H9 (cell line): Measurements from ENCODE around the gene SPINT2. TPM values are rescaled to one million over a fixed set of nuclear protein-coding genes. Genes with fewer than 3 reads are reported as not detected.

Source experiments
- DNase-seq: peaks from one replicate; pipeline ENCODE4 v3.0.0-alpha.2; 2017
- H2AFZ ChIP-seq: one replicate; pipeline ENCODE4 v1.6.1; 2013; ENCODE audit warnings: mild to moderate bottlenecking, low read length, control low read depth, moderate library complexity
- H2AK5ac ChIP-seq: 2 replicates; pipeline ENCODE4 v1.6.1; 2013; ENCODE audit warnings: low read length, control low read depth, mixed read lengths; ENCODE audit not compliant: insufficient read length
- H2BK120ac ChIP-seq: one replicate; pipeline ENCODE4 v1.6.1; 2013; ENCODE audit warnings: low read depth, mild to moderate bottlenecking, low read length, control low read depth, inconsistent platforms; ENCODE audit not compliant: poor library complexity, severe bottlenecking
- H2BK12ac ChIP-seq: 2 replicates; pipeline ENCODE4 v1.6.1; 2013; ENCODE audit warnings: low read length, control low read depth, mixed read lengths, low read depth; ENCODE audit not compliant: insufficient read length
- H2BK15ac ChIP-seq: 2 replicates; pipeline ENCODE4 v1.6.1; 2013; ENCODE audit warnings: low read depth, low read length, control low read depth
- H2BK20ac ChIP-seq: one replicate; pipeline ENCODE4 v1.6.1; 2013; ENCODE audit warnings: low read depth, mild to moderate bottlenecking, low read length, control low read depth, inconsistent platforms; ENCODE audit not compliant: poor library complexity, severe bottlenecking
- H2BK5ac ChIP-seq: 2 replicates; pipeline ENCODE4 v1.6.1; 2013; ENCODE audit warnings: low read length, control low read depth, mixed read lengths; ENCODE audit not compliant: insufficient read length
- H3K14ac ChIP-seq: 2 replicates; pipeline ENCODE4 v1.6.1; 2013; ENCODE audit warnings: low read length, control low read depth; ENCODE audit not compliant: insufficient read depth
- H3K18ac ChIP-seq: 2 replicates; pipeline ENCODE4 v1.6.1; 2013; ENCODE audit warnings: low read depth, mild to moderate bottlenecking, mixed read lengths, low read length, control low read depth; ENCODE audit not compliant: insufficient read length
- H3K23ac ChIP-seq: 2 replicates; pipeline ENCODE4 v1.6.1; 2013; ENCODE audit warnings: low read length, control low read depth, mixed read lengths, low read depth; ENCODE audit not compliant: insufficient read length
- H3K23me2 ChIP-seq: 2 replicates; pipeline ENCODE4 v1.6.1; 2013; ENCODE audit warnings: low read depth, mild to moderate bottlenecking, mixed read lengths, low read length, control low read depth; ENCODE audit not compliant: insufficient read length, poor library complexity, severe bottlenecking
- H3K27ac ChIP-seq: 2 replicates; pipeline ENCODE4 v1.5.1; 2013; ENCODE audit warnings: low read length, control low read depth, mixed read lengths, low read depth; ENCODE audit not compliant: insufficient read length
- H3K27me3 ChIP-seq: 2 replicates; pipeline ENCODE4 v1.6.1; 2013; ENCODE audit warnings: low read length, control low read depth, inconsistent platforms; ENCODE audit not compliant: insufficient read depth
- H3K4ac ChIP-seq: 2 replicates; pipeline ENCODE4 v1.6.1; 2013; ENCODE audit warnings: low read depth, mild to moderate bottlenecking, control low read depth, inconsistent platforms, low read length, moderate library complexity
- H3K4me1 ChIP-seq: 2 replicates; pipeline ENCODE4 v1.6.1; 2013; ENCODE audit warnings: low read length, control low read depth, inconsistent platforms; ENCODE audit not compliant: insufficient read depth
- H3K4me2 ChIP-seq: 2 replicates; pipeline ENCODE4 v1.6.1; 2013; ENCODE audit warnings: low read length, control low read depth, mixed read lengths; ENCODE audit not compliant: insufficient read length, insufficient read depth
- H3K56ac ChIP-seq: 2 replicates; pipeline ENCODE4 v1.6.1; 2013; ENCODE audit warnings: low read depth, mild to moderate bottlenecking, mixed read lengths, low read length, control low read depth; ENCODE audit not compliant: insufficient read length
- H3K79me1 ChIP-seq: 2 replicates; pipeline ENCODE4 v1.6.1; 2013; ENCODE audit warnings: low read depth, mild to moderate bottlenecking, moderate library complexity, low read length, control low read depth, inconsistent platforms; ENCODE audit not compliant: insufficient read depth, poor library complexity, severe bottlenecking
- H3K79me2 ChIP-seq: 2 replicates; pipeline ENCODE4 v1.6.1; 2013; ENCODE audit warnings: low read length, control low read depth, inconsistent platforms; ENCODE audit not compliant: insufficient read depth
- H3K9ac ChIP-seq: 2 replicates; pipeline ENCODE4 v1.6.1; 2013; ENCODE audit warnings: low read length, control low read depth, mixed read lengths; ENCODE audit not compliant: insufficient read length; ENCODE audit errors: extremely low read depth
- H3K9me3 ChIP-seq: one replicate; pipeline ENCODE4 v1.6.1; 2013; ENCODE audit warnings: low read depth, low read length, inconsistent platforms; ENCODE audit not compliant: control insufficient read depth
- H3T11ph ChIP-seq: one replicate; pipeline ENCODE4 v1.6.1; 2013; ENCODE audit warnings: mild to moderate bottlenecking, low read length, control low read depth, inconsistent platforms
- H4K20me1 ChIP-seq: one replicate; pipeline ENCODE4 v1.6.1; 2013; ENCODE audit not compliant: control insufficient read depth, insufficient read length, insufficient read depth
- H4K5ac ChIP-seq: 2 replicates; pipeline ENCODE4 v1.6.1; 2013; ENCODE audit warnings: low read depth, mild to moderate bottlenecking, mixed read lengths, low read length, control low read depth; ENCODE audit not compliant: insufficient read length
- H4K8ac ChIP-seq: replicated peaks from 2 replicates; pipeline ENCODE4 v1.6.1; 2013; ENCODE audit warnings: low read length, control low read depth, mixed read lengths, low read depth; ENCODE audit not compliant: insufficient read length
- H4K91ac ChIP-seq: 2 replicates; pipeline ENCODE4 v1.6.1; 2013; ENCODE audit warnings: low read depth, mild to moderate bottlenecking, moderate library complexity, mixed read lengths, low read length, control low read depth; ENCODE audit not compliant: insufficient read length
- H3K27ac Mint-ChIP-seq, 3 experiments: 2 replicates in 2 of 3; 3 replicates in 1 of 3; pipeline ENCODE4 v1.8.0; 2020 to 2021; ENCODE audit warnings: mixed read lengths in 3 of 3, mild to moderate bottlenecking in 1 of 3, moderate library complexity in 1 of 3
- H3K27me3 Mint-ChIP-seq: 2 replicates; pipeline ENCODE4 v1.8.0; 2021; ENCODE audit warnings: low read depth, mild to moderate bottlenecking, moderate library complexity, mixed read lengths
- H3K36me3 Mint-ChIP-seq, 3 experiments: 2 replicates in 2 of 3; 3 replicates in 1 of 3; pipeline ENCODE4 v1.8.0; 2020 to 2021; ENCODE audit warnings: low read depth in 3 of 3, mixed read lengths in 3 of 3; ENCODE audit not compliant: insufficient read depth in 1 of 3
- H3K4me1 Mint-ChIP-seq, 2 experiments: 2 replicates each; pipeline ENCODE4 v1.8.0; 2020; ENCODE audit warnings: mixed read lengths in 2 of 2
- H3K4me3 Mint-ChIP-seq, 2 experiments: 2 replicates in 1 of 2; 3 replicates in 1 of 2; pipeline ENCODE4 v1.8.0; 2020 to 2021; ENCODE audit warnings: mild to moderate bottlenecking in 2 of 2, mixed read lengths in 2 of 2, moderate library complexity in 1 of 2
- H3K9me3 Mint-ChIP-seq, 2 experiments: 2 replicates in 1 of 2; 3 replicates in 1 of 2; pipeline ENCODE4 v1.8.0; 2020; ENCODE audit warnings: mild to moderate bottlenecking in 2 of 2, mixed read lengths in 2 of 2, moderate library complexity in 1 of 2
- CTCF ChIP-seq: fragments of 200-600 bp; sonication (generic); conservative IDR thresholded peaks from 3 replicates; pipeline ENCODE4 v1.8.0; 2021; ENCODE audit warnings: antibody characterized with exemption, mild to moderate bottlenecking
- WGBS: extraction: QIAGEN DNeasy Blood & Tissue Kit; methylation state at CpG from one replicate; pipeline ENCODE4 v1.1.7; 2013; ENCODE audit warnings: missing lambda C conversion rate, low lambda C conversion rate, mixed read lengths; ENCODE audit not compliant: insufficient read length; ENCODE audit errors: extremely low coverage; 5-methylcytosine and 5-hydroxymethylcytosine counted together
- total RNA-seq: library from RNA; stranded (reverse); gene quantifications from 2 replicates; pipeline ENCODE4 v1.2.1, GENCODE V29; 2021

Gene SPINT2
- total RNA-seq, 1 experiment from 2014 or later = 283 TPM

- Histone ChIP-seq H2AK5ac (no peak overlapping the region), H3K23me2 (no peaks in the 10 kb centered on the region), H2BK15ac (no peak overlapping the region), H2BK5ac (no peak overlapping the region), H3K4me1 (no peaks in the 10 kb centered on the region), H3K23ac (no peak overlapping the region), H2BK120ac (no peak overlapping the region), H3K9ac (no peak overlapping the region), H4K20me1 (no peaks in the 10 kb centered on the region), H4K91ac (no peak overlapping the region), H3K14ac (no peak overlapping the region), H3K9me3 (no peaks in the 10 kb centered on the region), H3K79me2 (peaks cover 18% of the 10 kb centered on the region; the same call in 1 of the 2 replicates), H3K27ac (no peak overlapping the region), H2AFZ (no peak overlapping the region), H3K4me2 (no peak overlapping the region), H3T11ph (no peak overlapping the region), H4K8ac (no peak overlapping the region), H3K79me1 (peaks cover 10% of the 10 kb centered on the region), H3K4ac (no peak overlapping the region), H4K5ac (no peak overlapping the region), H2BK12ac (no peak overlapping the region), H3K27me3 (no peaks in the 10 kb centered on the region), H3K18ac (no peak overlapping the region), H2BK20ac (no peak overlapping the region), H3K56ac (no peak overlapping the region)
- H3K4me3 Mint-ChIP-seq = no peak overlapping the region
- no peaks in the 10 kb centered on the region for H3K27me3 Mint-ChIP-seq
- peaks cover 6 to 11% of the 10 kb centered on the region in 2 experiments; a peak in 2 of 4 replicates for H3K4me1 Mint-ChIP-seq
- no peaks in the 10 kb centered on the region for H3K9me3 Mint-ChIP-seq
- H3K27ac Mint-ChIP-seq = no peak overlapping the region
- no peak for DNase-seq
- no peak for TF ChIP-seq CTCF
- WGBS = no CpG with 5 or more reads among the region's 2 CpGs
- H3K36me3 Mint-ChIP-seq = peaks cover 6 to 30% (median 30%) of the 10 kb centered on the region in 3 experiments; a peak in 6 of 7 replicates
Measured at GRCh38 chr19:38278751-38279150, 14.4 kb downstream of the SPINT2 start.
